ENCODE data around the gene ANO10.
A peak's percentile ranks its signal among the peaks of the same experiment; 100 is the strongest.

Gene ANO10

GRCh38 chr3:43338295-43338694 is 283.5 kb downstream of the ANO10 start (continued):
- TF ChIP-seq, protein P1, sequence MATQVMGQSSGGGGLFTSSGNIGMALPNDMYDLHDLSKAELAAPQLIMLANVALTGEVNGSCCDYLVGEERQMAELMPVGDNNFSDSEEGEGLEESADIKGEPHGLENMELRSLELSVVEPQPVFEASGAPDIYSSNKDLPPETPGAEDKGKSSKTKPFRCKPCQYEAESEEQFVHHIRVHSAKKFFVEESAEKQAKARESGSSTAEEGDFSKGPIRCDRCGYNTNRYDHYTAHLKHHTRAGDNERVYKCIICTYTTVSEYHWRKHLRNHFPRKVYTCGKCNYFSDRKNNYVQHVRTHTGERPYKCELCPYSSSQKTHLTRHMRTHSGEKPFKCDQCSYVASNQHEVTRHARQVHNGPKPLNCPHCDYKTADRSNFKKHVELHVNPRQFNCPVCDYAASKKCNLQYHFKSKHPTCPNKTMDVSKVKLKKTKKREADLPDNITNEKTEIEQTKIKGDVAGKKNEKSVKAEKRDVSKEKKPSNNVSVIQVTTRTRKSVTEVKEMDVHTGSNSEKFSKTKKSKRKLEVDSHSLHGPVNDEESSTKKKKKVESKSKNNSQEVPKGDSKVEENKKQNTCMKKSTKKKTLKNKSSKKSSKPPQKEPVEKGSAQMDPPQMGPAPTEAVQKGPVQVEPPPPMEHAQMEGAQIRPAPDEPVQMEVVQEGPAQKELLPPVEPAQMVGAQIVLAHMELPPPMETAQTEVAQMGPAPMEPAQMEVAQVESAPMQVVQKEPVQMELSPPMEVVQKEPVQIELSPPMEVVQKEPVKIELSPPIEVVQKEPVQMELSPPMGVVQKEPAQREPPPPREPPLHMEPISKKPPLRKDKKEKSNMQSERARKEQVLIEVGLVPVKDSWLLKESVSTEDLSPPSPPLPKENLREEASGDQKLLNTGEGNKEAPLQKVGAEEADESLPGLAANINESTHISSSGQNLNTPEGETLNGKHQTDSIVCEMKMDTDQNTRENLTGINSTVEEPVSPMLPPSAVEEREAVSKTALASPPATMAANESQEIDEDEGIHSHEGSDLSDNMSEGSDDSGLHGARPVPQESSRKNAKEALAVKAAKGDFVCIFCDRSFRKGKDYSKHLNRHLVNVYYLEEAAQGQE (tag by site-specific recombination; IDR thresholded peaks at IDR 0.05): no peak
- TF ChIP-seq ZNF530 (tag by site-specific recombination; IDR thresholded peaks at IDR 0.05; ENCODE audit: low read depth) (no peak), ZNF362 (tag by site-specific recombination; IDR thresholded peaks at IDR 0.05) (no peak), ZNF558 (tag by site-specific recombination; IDR thresholded peaks at IDR 0.05) (peak; percentile 74)

DNA sequence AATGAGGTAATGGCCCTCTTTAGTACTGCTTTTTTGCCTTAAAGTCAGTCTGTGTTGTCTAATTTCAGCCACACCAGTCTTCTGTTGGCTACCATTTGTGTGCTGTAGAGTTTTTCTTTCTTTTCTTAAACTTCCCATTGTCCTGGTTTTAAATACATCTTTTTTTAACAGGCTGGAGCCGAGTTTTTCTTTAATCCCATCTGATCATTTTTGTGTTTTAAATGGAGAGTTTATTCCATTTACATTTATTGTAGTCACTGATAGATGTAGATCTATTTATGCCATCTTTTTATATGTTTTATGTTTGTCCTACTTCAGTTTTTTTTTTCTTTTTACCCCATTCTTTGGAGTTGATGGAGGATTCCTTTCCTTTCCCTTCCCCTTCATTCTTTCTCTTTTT is 286.0 kb downstream of the ANO10 start:
- no peaks in the 10 kb centered on the region for H3K4me1 ChIP-seq (ENCODE audit: control insufficient read depth, insufficient read depth, low read length)
- TF ChIP-seq ZFHX2 (tag by site-specific recombination; conservative IDR thresholded peaks at IDR 0.05): no peak
- TF ChIP-seq SETDB1 (IDR thresholded peaks at IDR 0.05; ENCODE audit: insufficient read length, low read length): peak; percentile 31
- TF ChIP-seq ZNF843 (tag by site-specific recombination; IDR thresholded peaks at IDR 0.05): no peak
- no peak for TF ChIP-seq ZNF223 (tag by site-specific recombination; IDR thresholded peaks at IDR 0.05)
- H3K9me3 ChIP-seq (ENCODE audit: control insufficient read depth, insufficient read depth, low read depth, low read length): no peaks in the 10 kb centered on the region
- H3K36me3 ChIP-seq (ENCODE audit: control insufficient read depth in 2 of 2, insufficient read depth in 1 of 2, low read length in 2 of 2): peaks cover 3 to 52% of the 10 kb centered on the region in 2 experiments; a peak in 2 of 3 replicates
- CTCF ChIA-PET: no interaction called here
- POLR2A ChIA-PET: no interaction called here
- no peak overlapping the region for H3K4me3 ChIP-seq (ENCODE audit: low read depth, low read length)
- H3K27ac ChIP-seq (ENCODE audit: extremely low read depth, low read depth, low read length): no peak overlapping the region

DNA sequence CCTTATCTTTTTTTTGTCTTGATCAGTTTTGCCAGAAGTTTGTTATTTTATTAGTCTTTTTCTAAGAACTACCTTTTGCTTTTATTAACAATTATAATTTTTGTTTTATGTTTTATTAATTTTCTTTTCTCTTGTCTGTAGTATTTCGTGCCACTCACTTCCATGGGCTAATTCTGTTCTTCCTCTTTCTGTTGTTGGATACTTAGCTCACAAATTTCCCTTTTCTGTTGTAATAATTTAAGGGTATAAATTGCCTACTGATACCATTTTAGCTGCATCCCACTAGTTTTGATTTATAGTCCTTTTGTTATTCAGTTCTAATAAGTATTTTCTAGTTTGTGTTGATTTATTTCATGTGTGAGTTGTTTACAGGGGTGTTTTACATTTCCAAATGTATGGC is 286.8 kb downstream of the ANO10 start:
- TF ChIP-seq ZNF311 (tag by site-specific recombination; IDR thresholded peaks at IDR 0.05; ENCODE audit: borderline replicate concordance) (no peak), ZBTB48 (tag by site-specific recombination; IDR thresholded peaks at IDR 0.05) (no peak), ZNF654 (tag by site-specific recombination; IDR thresholded peaks at IDR 0.05; ENCODE audit: low read depth) (no peak), ZNF560 (tag by site-specific recombination; IDR thresholded peaks at IDR 0.05; ENCODE audit: borderline replicate concordance) (no peak), ZNF223 (tag by site-specific recombination; IDR thresholded peaks at IDR 0.05) (no peak), KLF10 (tag by site-specific recombination; IDR thresholded peaks at IDR 0.05) (no peak), OSR2 (tag by site-specific recombination; IDR thresholded peaks at IDR 0.05) (no peak), KLF8 (tag by site-specific recombination; IDR thresholded peaks at IDR 0.05) (no peak), ZNF473 (tag by site-specific recombination; IDR thresholded peaks at IDR 0.05) (no peak), ZNF114 (tag by site-specific recombination; IDR thresholded peaks at IDR 0.05) (no peak), ZNF521 (tag by site-specific recombination; IDR thresholded peaks at IDR 0.05) (no peak), ZNF658 (tag by site-specific recombination; IDR thresholded peaks at IDR 0.05) (no peak), ZFP69B (tag by site-specific recombination; IDR thresholded peaks at IDR 0.05) (no peak), ZNF121 (tag by site-specific recombination; IDR thresholded peaks at IDR 0.05) (no peak), ATF2 (tag by site-specific recombination; IDR thresholded peaks at IDR 0.05; ENCODE audit: low read depth) (no peak), KLF7 (tag by site-specific recombination; IDR thresholded peaks at IDR 0.05; ENCODE audit: borderline replicate concordance) (no peak), REPIN1 (tag by site-specific recombination; IDR thresholded peaks at IDR 0.05; ENCODE audit: low read depth) (no peak)
- H3K36me3 ChIP-seq (ENCODE audit: control insufficient read depth in 2 of 2, insufficient read depth in 1 of 2, low read length in 2 of 2): peaks cover 3 to 44% of the 10 kb centered on the region in 2 experiments; a peak in 2 of 3 replicates
- no peaks in the 10 kb centered on the region for H3K4me1 ChIP-seq (ENCODE audit: control insufficient read depth, insufficient read depth, low read length)
- ChIA-PET POLR2A (no interaction called here), CTCF (interaction anchor here (0.6 kb wide), 1 partner anchor 175 kb away, joined by 4 read pairs; no protein-coding TSS in a partner anchor)
- no peak overlapping the region for H3K27ac ChIP-seq (ENCODE audit: extremely low read depth, low read depth, low read length)
- H3K4me3 ChIP-seq (ENCODE audit: low read depth, low read length): no peak overlapping the region
- no peaks in the 10 kb centered on the region for H3K9me3 ChIP-seq (ENCODE audit: control insufficient read depth, insufficient read depth, low read depth, low read length)
